Endothelial cell of umbilical vein (primary cell): ENCODE data around the gene ERRFI1.

ENCODE experiments used
- CTCF ChIP-seq, 2 donors: IDR thresholded peaks; 1 replicate in 1 of 2; 2 replicates in 1 of 2; pipeline ENCODE4 v1.5.1; 2011; ENCODE audit warnings: low read length in 2 of 2, mild to moderate bottlenecking in 2 of 2, moderate library complexity in 2 of 2, control low read depth in 1 of 2, inconsistent platforms in 1 of 2, low read depth in 1 of 2; ENCODE audit not compliant: insufficient read depth in 1 of 2; ENCODE audit errors: extremely low read depth in 1 of 2
- EZH2 ChIP-seq: IDR thresholded peaks from 2 replicates; pipeline ENCODE4 v1.6.1; 2012; ENCODE audit warnings: borderline replicate concordance, low read depth, mild to moderate bottlenecking, moderate library complexity, low read length, inconsistent platforms; ENCODE audit not compliant: severe bottlenecking
- FOS ChIP-seq: IDR thresholded peaks from 2 replicates; pipeline ENCODE4 v1.6.1; 2011; ENCODE audit warnings: mild to moderate bottlenecking, low read length, moderate library complexity, borderline replicate concordance; ENCODE audit not compliant: insufficient read depth
- GATA2 ChIP-seq: IDR thresholded peaks from 2 replicates; pipeline ENCODE4 v1.7.0; 2011; ENCODE audit warnings: low read depth, mild to moderate bottlenecking, moderate library complexity, mixed read lengths, low read length; ENCODE audit not compliant: insufficient read length, insufficient read depth
- JUN ChIP-seq: IDR thresholded peaks from 2 replicates; pipeline ENCODE4 v1.6.1; 2011; ENCODE audit warnings: borderline replicate concordance, low read depth; ENCODE audit not compliant: insufficient read length, insufficient read depth
- MAX ChIP-seq: IDR thresholded peaks from 2 replicates; pipeline ENCODE4 v1.6.1; 2011; ENCODE audit not compliant: insufficient read depth, insufficient read length
- MYC ChIP-seq: IDR thresholded peaks from one replicate; pipeline ENCODE4 v1.6.1; 2011; ENCODE audit warnings: mild to moderate bottlenecking, low read depth, low read length
- POLR2A ChIP-seq: IDR thresholded peaks from 2 replicates; pipeline ENCODE4 v1.6.1; 2012; ENCODE audit warnings: low read depth, mild to moderate bottlenecking, control low read depth, low read length
- POLR2AphosphoS5 ChIP-seq: IDR thresholded peaks from 2 replicates; pipeline ENCODE4 v1.6.1; 2012; ENCODE audit warnings: low read depth, mild to moderate bottlenecking, control low read depth, low read length, moderate library complexity; ENCODE audit not compliant: insufficient read depth

- TF ChIP-seq POLR2A (no peak), CTCF (IDR thresholded peaks at IDR 0.05; ENCODE audit: extremely low read depth in 1 of 2, insufficient read depth in 1 of 2, low read depth in 1 of 2, low read length in 2 of 2) (no peak), FOS (no peak), MAX (no peak), EZH2 (no peak), MYC (no peak), POLR2AphosphoS5 (no peak), JUN (no peak), GATA2 (no peak)
Observed at GRCh38 chr1:8025671-8026144, 401 bp downstream of the ERRFI1 start.
